ENCODE data around the gene LRRC7.

LRRC7 gene

GRCh38 chr1:69567652-69568420, at the start of gene LRRC7:
Gene LRRC7 (plus strand): TSS chr1:69567922. CDS start chr1:69568640, 718 bp downstream.
- DNase-seq (ENCODE audit: low read depth) = no peak

DNA sequence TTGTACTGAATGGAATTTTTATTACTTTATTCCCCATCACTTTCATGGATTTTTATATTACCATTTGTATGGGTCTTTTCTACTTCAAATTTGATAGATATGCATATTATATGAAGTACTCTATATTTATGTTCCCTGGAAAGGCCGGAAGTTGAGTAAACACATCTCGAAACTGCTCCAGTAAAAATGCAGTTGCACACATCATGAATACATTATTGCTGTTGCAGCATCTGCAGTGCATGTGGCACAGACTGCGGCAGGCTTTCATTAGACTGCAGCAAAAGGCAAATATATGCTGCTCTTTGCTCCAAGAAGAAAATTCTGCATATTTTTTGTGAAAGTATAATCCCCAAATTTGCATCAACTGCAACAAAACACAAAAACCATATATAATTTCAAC, 48.7 kb upstream of the LRRC7 start:
- no peak for DNase-seq (ENCODE audit: low read depth)

DNA sequence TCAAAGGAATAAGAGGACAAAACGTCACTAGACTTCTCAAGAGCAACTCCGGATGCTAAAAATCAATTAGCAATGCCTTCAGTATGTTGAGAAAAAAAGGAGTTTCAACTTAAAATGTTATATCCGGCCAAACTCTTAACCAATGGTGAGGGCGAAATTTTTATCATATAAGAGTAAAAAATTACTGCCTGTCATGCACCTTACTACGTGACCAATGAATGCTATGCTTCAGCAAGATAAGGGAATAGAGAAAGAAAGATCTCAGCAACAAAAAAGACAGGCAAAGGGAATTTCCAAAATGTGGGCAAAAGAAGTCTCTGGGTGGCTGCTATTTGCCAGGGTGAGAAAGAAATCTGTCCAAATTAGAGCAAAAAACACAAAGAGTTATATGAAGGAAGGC, 47.4 kb upstream of the LRRC7 start:
- DNase-seq (ENCODE audit: low read depth) = no peak

DNA sequence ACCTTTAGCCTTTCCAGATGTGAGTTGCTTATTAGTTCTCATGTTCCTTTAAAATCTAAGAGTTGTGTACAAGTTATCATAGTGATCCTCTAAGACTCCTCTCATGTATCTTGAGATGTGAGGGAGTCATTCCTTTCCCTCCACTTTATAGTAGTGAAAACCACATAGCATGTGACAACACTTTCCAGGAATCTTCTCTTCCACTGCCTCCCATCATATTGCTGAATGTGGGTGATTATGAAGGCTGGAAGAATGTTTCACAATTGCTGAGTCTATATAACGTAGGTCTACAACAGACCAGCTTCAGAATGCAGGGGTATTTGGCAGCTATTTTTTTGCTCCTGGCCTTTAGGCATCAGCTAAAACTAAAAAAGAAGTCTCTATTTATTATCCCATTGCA, 44.7 kb upstream of the LRRC7 start:
- DNase-seq (ENCODE audit: low read depth) = no peak

- DNase-seq (ENCODE audit: low read depth) = no peak
Measured at GRCh38 chr1:69523461-69523860, 44.3 kb upstream of the LRRC7 start.

- DNase-seq (ENCODE audit: low read depth) = no peak
Measured at GRCh38 chr1:69524015-69524414, 43.7 kb upstream of the LRRC7 start.

GRCh38 chr1:69527273-69527672, 40.4 kb upstream of the LRRC7 start:
- DNase-seq (ENCODE audit: low read depth) = no peak

DNA sequence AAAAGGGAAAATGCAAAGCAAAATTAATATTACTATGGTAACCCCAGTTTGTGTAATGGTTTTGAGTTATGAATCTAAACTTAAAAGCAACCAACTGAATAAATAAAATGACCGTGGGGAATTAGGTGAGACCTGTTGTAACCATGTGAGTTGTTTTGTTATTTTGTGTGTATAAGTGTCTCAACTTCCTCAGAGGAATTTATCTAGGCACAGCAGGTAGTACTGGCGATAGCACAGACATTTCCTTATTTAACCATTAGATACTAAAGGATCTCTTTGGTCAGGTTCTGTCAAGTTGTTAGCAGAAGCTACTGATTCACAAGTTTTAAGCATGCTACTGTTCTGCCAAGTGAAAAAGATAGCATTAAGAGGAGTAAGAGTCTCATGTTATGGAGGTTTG, 39.3 kb upstream of the LRRC7 start:
- no peak for DNase-seq (ENCODE audit: low read depth)

GRCh38 chr1:69533343-69533742, 34.4 kb upstream of the LRRC7 start:
- DNase-seq (ENCODE audit: low read depth) = no peak

DNA sequence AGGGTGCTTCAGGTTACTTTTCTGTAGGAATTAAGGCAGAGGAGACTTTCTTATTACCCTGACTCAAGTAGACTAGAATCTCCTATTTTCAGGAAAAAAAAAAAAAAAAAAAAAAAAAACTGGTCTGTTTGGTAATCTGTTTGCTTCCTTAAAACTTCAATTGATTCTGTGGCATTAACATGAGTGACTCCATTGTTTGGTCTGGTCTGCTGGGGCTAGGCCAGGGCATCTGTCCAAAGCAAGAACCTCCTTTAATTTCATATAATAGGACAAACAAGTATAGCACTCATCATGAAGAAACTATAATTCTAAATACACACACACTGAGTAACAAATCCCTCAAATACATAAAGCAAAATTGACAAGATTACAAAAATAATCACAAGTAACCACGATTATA, 32.9 kb upstream of the LRRC7 start:
- DNase-seq (ENCODE audit: low read depth) = no peak

DNA sequence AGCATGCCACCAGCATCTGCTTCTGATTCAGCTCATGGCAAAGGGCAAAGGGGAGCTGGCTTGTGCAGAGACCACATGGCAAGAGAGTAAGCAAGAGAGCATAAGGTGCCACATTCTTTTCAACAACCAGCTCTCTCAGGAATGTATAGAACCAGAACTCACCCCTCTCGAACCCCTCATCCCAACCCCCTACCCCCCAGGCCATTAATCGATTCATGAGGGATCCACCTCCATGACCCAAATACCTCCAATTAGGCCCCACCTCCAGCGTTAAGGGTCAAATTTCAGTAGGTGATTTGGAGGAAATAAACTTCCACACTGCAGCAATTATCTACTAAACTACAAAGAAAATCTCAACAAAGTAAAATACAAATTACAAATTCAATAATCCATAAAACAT, 32.2 kb upstream of the LRRC7 start:
- no peak for DNase-seq (ENCODE audit: low read depth)

- no peak for DNase-seq (ENCODE audit: low read depth)
Measured at GRCh38 chr1:69540052-69540451, 27.7 kb upstream of the LRRC7 start.

DNA sequence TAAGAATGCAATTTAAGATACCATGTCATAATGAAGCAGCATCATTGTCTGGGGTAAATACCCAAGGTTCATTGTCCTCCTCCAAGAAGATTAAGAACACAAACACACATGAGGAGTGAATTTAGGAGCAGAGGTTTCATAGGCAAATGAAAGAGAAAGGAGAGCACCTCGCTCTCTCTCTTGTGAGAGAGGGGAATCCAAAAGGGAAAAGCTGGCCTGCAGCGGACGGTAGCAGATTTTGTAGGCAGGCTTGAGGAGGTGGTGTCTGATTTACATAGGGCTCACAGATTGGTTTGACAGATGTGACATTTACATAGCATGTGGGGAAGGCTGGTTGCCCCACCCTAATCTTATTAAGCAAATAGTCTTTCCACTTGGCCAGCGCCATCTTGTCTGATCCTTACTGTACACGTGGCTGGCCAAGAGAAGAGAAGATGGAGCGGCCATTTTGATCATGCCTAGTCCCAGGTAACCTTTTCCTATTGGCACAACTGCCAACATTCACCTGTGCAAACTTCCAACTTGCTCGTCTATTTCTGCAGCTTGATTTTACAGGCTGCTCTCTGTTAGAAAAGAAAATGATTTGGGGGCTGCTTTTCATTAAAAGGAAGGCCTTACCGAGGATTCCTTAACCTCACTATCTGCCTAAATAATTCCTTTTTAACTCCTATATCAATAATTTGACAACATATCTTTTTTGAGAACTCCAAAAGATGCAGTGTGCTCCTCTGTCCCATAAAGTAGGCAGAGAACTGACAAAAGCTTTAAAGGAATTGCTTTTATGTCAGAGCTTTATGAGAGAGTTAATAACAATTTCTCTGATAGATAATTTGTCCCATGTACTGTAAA, 16.0 kb upstream of the LRRC7 start:
- DNase-seq (ENCODE audit: low read depth) = no peak

DNA sequence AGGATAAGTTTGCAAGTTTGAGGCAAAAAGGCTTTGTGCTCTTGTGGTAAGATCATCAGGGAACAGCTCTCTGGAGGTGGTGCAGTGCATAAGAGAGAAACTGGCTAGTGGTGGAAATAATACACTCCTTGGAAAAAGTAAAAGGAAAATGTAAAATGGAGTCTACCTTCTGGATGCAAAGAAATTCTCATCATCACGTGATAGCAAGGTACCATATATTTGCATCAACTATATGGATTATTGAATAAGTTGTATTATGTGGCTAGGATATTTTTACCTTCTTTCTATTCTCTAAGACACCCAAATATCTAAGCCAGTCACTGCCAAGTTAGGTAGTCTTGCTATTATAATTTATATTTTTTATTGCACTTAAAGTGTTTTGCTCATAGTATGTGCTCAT, 14.0 kb upstream of the LRRC7 start:
- no peak for DNase-seq (ENCODE audit: low read depth)

DNA sequence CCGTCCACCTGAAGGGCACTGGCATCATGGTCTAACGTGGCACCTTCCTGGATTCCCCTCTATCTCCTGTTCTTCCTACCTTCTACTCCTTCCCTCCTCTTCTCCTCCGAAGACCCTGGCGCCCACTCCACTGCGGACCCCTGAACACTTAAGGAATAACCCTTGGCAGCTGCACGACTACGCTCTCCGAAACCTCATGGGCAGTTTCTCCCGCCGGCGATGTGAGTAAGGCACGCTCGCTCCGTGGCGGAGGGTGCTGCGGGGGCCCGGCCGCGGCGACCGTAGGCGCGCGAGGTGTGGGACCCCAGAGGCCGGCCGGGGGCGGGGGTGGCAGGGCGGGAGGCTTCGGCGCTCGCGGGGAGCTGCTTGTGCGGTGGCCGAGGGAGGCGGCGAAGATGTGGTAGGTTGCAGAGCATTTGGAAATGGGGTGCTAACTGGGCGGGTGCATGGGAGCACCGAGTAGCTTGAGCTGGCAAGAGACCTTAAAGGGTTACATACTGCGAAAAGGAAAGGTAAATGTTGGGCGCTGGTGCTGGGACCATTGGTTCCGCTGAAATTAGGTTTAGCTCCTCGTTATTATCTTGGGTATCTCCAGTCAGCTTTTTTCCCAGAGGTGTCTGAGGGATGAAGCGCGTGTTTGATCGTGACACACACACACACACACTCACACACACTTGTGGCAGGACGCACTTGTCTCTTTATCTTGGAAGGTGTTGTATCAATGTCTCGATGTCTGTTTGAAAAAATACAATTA, 876 bp downstream of the LRRC7 start:
- DNase-seq (ENCODE audit: low read depth) = no peak

GRCh38 chr1:69569175-69569541, 1.4 kb downstream of the LRRC7 start:
- DNase-seq (ENCODE audit: low read depth) = no peak

- DNase-seq (ENCODE audit: low read depth) = no peak
Measured at GRCh38 chr1:69569576-69570328, 2.0 kb downstream of the LRRC7 start.

DNA sequence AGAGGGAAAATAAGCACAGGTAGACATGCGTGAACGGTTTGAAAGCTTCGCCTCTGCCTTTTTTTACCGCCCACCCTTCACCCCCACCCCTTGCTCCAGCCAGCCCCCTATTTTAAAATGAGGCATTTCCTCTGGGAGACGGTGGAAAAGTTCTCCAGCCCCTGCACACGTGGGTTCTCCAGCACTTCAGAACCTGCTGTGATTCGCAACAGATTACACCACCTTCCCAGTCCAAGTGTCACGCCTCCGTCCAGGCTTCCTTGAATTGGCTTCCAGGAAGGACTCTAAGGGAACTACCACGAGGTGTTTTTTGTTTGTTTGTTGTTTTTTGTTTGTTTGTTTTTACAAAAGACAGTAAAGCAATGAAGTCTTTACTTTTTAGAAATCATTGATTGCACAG, 2.6 kb downstream of the LRRC7 start:
- DNase-seq (ENCODE audit: low read depth) = no peak

DNA sequence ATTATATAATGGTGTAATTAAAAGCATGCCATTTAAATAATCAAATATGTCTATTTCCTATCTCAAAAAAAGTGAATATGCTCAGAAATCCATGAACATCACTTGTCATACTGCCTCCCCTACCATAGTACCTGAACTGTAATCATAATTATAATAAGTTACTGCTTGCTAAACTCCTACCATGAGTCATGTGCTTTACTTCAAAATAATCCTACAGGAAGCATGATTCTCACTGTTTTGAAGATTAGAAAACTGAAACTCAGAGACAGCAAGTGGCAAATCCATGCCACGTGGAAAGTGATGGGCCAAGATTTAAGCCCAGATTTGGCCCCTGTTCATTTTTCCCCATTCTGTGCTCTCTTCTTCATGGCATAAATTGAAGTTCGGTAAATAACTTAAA, 5.2 kb downstream of the LRRC7 start:
- DNase-seq (ENCODE audit: low read depth) = no peak

GRCh38 chr1:69573911-69574310, 6.2 kb downstream of the LRRC7 start:
- DNase-seq (ENCODE audit: low read depth) = no peak

DNA sequence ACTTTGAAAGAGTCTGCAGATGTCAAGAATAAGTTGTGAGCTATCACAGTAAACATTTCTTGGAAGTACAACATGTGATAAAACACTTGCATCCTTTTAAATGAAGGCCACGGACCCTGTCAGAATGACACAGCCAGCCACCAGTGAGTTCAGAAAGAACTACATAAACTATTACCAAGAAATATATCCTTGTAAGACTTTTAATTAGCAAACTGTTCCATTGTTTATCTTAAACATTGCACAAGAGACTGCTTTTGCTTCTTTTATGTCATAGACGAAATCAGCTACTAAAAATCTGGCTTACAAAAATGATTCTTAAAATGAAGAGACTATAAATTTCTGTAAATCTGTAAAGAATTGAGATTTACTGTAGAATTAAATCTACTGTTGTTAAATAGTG, 17.9 kb downstream of the LRRC7 start:
- DNase-seq (ENCODE audit: low read depth) = no peak

- no peak for DNase-seq (ENCODE audit: low read depth)
Measured at GRCh38 chr1:69587391-69587790, 19.7 kb downstream of the LRRC7 start.
